Suprapubic skin (tissue), 4 donors: ENCODE results near the gene C14orf93. TPM values are rescaled to one million over a fixed set of nuclear protein-coding genes. Genes with fewer than 3 reads are reported as not detected.

ENCODE experiments used
- DNase-seq, 2 donors: peaks; one replicate each; pipeline ENCODE4 v3.0.0-alpha.2; 2019; ENCODE audit warnings: low spot score in 2 of 2
- H3K27ac ChIP-seq: fragments of 200-600 bp; sonication (generic); one replicate; pipeline ENCODE4 v1.5.1; 2019
- H3K27me3 ChIP-seq: fragments of 200-600 bp; sonication (generic); one replicate; pipeline ENCODE4 v1.5.1; 2019
- H3K36me3 ChIP-seq: fragments of 200-600 bp; sonication (generic); one replicate; pipeline ENCODE4 v1.5.1; 2019
- H3K4me1 ChIP-seq: fragments of 200-600 bp; sonication (generic); one replicate; pipeline ENCODE4 v1.5.1; 2019
- H3K4me3 ChIP-seq: fragments of 200-600 bp; sonication (generic); one replicate; pipeline ENCODE4 v1.5.1; 2019; ENCODE audit warnings: mild to moderate bottlenecking
- H3K9me3 ChIP-seq: fragments of 200-600 bp; sonication (generic); one replicate; pipeline ENCODE4 v1.5.1; 2019
- CTCF ChIP-seq, 2 donors: fragments of 200-600 bp in 1 of 2; fragments of 450-650 bp in 1 of 2; sonication (generic) in 1 of 2; IDR thresholded peaks; one replicate each; pipeline ENCODE4 v1.5.1; 2016 to 2019; ENCODE audit warnings: antibody characterized with exemption in 2 of 2, mild to moderate bottlenecking in 1 of 2, moderate library complexity in 1 of 2
- EP300 ChIP-seq: sonication (generic); formaldehyde crosslinking; IDR thresholded peaks from one replicate; pipeline ENCODE4 v1.6.1; 2017; ENCODE audit warnings: antibody characterized with exemption
- POLR2A ChIP-seq, 2 donors: fragments of 450-650 bp; IDR thresholded peaks; one replicate each; pipeline ENCODE4 v1.6.1; 2017; ENCODE audit warnings: antibody characterized with exemption in 2 of 2, mild to moderate bottlenecking in 2 of 2, moderate library complexity in 2 of 2
- POLR2AphosphoS5 ChIP-seq, 3 donors: sonication (generic); formaldehyde crosslinking; IDR thresholded peaks; one replicate each; pipeline ENCODE4 v1.6.1; 2017; ENCODE audit warnings: antibody characterized with exemption in 3 of 3
- WGBS: methylation state at CpG from one replicate; pipeline ENCODE4 v1.1.5; 2018; 5-methylcytosine and 5-hydroxymethylcytosine counted together
- total RNA-seq, 4 donors: library from RNA; depleted of rRNA; stranded (reverse); fragments of >200 nt; gene quantifications; one replicate each; pipeline ENCODE4 v1.1.0, GENCODE V29; 2016

Gene C14orf93
- 10 to 100 TPM; 19.1 to 32.9 (median 24.3) TPM for total RNA-seq

DNA sequence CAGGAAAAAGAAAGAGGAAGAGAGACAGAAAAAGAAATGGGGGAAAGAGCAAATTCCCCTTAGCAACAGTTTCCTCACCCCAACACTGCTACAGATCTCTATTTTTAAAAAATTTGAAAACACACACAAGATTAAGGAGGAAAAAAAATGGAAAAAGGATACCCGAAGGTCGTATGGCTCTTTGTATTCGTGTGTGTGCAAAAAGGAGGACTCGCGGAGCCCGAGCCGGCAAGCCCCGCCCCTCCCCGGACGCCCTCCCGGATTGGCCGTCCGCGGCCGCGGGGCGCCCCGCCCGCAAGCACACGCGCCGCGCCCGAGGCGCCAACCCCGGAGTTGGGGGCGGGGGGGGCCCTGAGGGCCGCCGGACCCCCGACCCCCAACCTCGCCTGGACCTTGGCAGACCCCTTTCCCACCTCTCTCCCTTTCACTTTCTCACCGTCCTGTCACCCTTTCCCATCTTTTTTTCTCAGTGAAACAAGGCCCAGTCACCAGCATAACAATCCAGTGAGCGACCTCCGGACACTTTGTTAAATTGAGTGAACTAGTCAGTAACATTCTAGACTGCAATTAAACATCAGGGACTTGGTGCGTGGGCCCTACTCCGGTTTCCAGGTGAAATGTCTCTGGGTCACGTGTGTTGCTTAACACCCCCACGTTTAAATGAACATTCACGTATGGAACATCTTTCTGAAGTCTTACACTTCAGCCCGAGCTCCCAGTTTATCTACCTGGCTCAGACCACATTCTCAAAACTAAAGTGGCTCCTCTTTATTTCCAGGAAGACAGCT lies at the start of gene C14orf93:
Gene C14orf93 (minus strand): TSS at position 205 of the 788 bp plus-strand sequence. CDS start 11,120 bp downstream, outside the sequence.
- H3K4me1 ChIP-seq: peaks cover 40% of the 10 kb centered on the region
- WGBS: 2% methylated on average over 40 of the region's 40 CpGs

DNA sequence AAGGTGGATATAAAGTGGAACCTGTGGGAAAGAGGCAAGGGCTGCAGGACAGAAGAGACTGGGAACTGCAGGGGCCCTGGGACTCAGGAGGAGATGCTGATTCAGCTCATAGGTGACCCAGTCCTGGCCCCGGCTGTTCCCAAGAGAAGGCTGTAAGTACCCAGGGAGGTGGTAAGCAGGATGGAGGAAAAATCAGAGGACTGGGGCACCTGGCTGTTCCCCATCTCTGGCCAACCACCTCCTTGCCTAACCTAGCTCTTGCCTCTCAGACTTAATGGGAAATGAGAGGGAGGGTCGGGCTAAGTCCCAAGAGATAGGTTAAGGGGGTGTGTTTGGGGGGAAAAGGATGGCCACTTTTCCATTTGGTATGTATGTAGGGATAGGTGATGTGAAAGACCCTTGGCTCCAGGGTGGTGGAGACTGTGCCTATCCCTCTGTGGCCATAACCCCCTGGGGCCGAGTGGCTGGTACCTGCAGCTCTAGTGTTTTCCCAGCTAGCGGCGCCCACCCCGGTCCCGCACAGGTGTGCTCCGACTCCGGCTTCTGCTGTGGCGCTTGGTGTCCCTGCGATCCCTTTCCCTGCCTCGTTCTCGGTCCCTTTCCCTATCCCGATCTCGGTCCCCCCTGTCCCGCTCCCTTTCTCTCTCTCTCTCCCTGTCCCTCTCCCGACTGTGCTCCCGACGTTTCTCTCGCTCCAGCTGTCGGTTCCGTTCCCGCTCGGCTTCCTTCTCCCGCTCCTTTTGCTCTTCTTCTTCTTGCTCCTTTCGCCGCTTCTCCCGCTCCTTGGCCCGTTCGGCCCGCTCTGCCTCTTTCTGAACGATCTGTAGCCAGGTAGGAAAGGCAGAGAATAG lies 48.9 kb upstream of the C14orf93 start:
- peaks cover 53% of the 10 kb centered on the region for H3K36me3 ChIP-seq

More for the DNA sequence above, at the start of gene C14orf93:
- no peaks in the 10 kb centered on the region for H3K9me3 ChIP-seq
- H3K4me3 ChIP-seq: peak within 1 kb of the TSS; percentile 63
- TF ChIP-seq POLR2AphosphoS5 (IDR thresholded peaks at IDR 0.05) (no peak), POLR2A (IDR thresholded peaks at IDR 0.05) (no peak), CTCF (IDR thresholded peaks at IDR 0.05) (no peak), EP300 (no peak)
- H3K36me3 ChIP-seq: no peaks in the 10 kb centered on the region
- peak within 1 kb of the TSS; percentile 85 for H3K27ac ChIP-seq
- DNase-seq: peak; percentile 83 to 89
- H3K27me3 ChIP-seq: no peaks in the 10 kb centered on the region

DNA sequence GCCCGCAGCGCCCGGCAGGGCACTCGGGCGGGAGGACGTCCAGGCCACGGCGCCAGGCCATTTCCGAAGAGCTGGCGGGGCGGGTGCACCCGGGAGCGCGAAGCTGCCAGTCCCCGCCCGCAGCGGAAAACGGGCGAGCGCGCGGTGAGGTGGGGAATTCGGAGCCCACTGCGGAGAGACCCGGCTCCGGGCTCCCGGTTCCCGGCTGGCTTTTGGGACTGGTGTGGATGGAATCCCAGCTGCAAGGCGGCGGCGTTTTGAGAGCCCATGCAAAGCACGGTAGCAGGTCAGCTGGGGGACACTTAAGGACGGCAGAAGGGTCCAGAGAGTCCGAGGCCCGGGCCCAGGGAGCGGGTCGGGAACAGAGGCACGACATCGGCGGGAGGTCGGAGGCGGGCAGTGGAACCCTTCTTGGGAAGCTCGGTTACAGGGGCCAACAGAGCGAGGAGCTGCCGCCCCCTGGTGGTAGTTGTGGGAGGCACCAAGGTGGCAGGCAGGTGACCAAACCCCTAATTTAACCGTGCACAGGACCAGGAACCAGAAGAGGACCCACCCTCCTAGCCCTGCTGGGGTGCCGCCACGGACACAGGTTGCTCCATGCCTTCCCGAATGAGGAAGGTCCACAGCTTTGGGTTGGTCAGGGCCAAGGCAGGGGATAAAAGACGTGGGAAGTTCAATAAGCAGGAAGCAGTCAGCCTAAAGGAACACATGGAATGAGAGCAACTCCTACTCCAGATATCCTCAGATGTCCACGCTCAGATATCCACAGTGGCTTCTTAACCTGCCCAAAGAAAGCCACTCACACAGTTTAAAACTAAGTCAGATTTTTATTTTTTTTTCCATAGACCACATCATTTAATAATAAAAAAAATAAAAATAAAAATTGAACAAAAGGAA lies 48.1 kb upstream of the C14orf93 start:
- Histone ChIP-seq H3K4me1 (peaks cover 27% of the 10 kb centered on the region), H3K27me3 (no peaks in the 10 kb centered on the region), H3K9me3 (no peaks in the 10 kb centered on the region), H3K4me3 (peak overlapping the region; percentile 65), H3K36me3 (peaks cover 45% of the 10 kb centered on the region), H3K27ac (no peak overlapping the region)
- peak; percentile 90 to 95 for DNase-seq
- peak; percentile 88 to 94 for TF ChIP-seq CTCF (IDR thresholded peaks at IDR 0.05)
- no peak for TF ChIP-seq POLR2A (IDR thresholded peaks at IDR 0.05)
- no peak for TF ChIP-seq EP300
- TF ChIP-seq POLR2AphosphoS5 (IDR thresholded peaks at IDR 0.05): peak in 1 of 3 donors; percentile 30
- WGBS: 3% methylated on average over 13 of the region's 51 CpGs

More for the DNA sequence above, 48.9 kb upstream of the C14orf93 start:
- Histone ChIP-seq H3K4me1 (peaks cover 27% of the 10 kb centered on the region), H3K4me3 (no peak overlapping the region), H3K27me3 (no peaks in the 10 kb centered on the region), H3K27ac (no peak overlapping the region), H3K9me3 (no peaks in the 10 kb centered on the region)
- DNase-seq: peak in 1 of 2 donors; percentile 37
- 90% methylated on average over 32 of the region's 32 CpGs for WGBS
- TF ChIP-seq POLR2AphosphoS5 (IDR thresholded peaks at IDR 0.05) (no peak), POLR2A (IDR thresholded peaks at IDR 0.05) (no peak), CTCF (IDR thresholded peaks at IDR 0.05) (no peak), EP300 (no peak)

DNA sequence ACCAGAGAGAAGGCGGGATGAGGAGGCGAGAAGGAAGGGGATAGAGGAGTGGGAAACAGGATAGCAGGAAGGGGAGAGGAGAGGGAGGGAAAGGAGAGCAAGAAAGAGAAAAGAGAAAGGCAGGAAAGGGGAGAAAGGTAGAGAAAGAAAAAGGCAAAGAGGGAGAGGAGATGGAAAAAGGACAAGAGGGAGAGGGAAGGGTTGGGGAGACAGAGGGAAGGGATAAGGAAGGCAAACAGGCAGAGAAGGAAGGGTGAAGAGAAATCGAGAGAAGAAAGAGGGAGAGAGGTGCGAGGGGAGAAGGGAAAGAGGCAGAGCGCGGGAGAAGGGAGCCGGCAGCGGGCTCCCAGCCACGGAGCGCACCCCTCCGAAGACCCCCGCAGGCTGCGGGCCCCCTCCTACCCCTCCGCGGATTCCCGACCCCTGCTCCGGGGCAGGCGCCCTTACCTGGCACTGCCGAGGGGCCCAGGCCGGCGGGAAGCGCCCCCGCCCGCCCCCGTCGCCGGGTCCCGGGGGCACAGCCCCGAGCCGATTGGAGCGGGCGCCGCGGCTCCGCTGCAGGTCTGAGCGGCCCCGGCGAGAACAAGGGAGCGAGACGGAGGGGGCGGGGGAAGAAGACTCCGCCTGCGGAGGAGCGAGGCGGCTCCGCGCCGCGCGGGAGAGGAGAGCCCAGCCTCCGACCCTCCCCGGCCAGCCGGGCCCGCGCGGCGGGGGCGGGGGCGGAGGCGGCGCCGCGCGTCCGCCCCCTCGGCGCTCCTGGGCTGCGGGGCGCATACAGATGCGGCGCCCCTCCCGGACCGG lies 47.2 kb upstream of the C14orf93 start, which contains the start of gene CDH24:
Gene CDH24 (minus strand): TSS at position 565 of the 801 bp plus-strand sequence. CDS start 1,787 bp downstream, outside the sequence.
- TF ChIP-seq EP300: no peak
- peaks cover 36% of the 10 kb centered on the region for H3K36me3 ChIP-seq
- no peaks in the 10 kb centered on the region for H3K9me3 ChIP-seq
- no peak within 1 kb of the TSS for H3K27ac ChIP-seq
- peaks cover 22% of the 10 kb centered on the region for H3K4me1 ChIP-seq
- 5% methylated on average over 23 of the region's 73 CpGs for WGBS
- H3K4me3 ChIP-seq: peak within 1 kb of the TSS; percentile 65
- no peaks in the 10 kb centered on the region for H3K27me3 ChIP-seq
- peak in 1 of 2 donors; percentile 86 for DNase-seq
